ENCODE data around the gene SKIL.
A peak's percentile ranks its signal among the peaks of the same experiment; 100 is the strongest.
"Not testable (repeated sequence)": the region's sequence is repeated elsewhere in the genome, so short reads cannot be mapped to it uniquely, and the experiment has no call there.

SKIL gene, protein sequence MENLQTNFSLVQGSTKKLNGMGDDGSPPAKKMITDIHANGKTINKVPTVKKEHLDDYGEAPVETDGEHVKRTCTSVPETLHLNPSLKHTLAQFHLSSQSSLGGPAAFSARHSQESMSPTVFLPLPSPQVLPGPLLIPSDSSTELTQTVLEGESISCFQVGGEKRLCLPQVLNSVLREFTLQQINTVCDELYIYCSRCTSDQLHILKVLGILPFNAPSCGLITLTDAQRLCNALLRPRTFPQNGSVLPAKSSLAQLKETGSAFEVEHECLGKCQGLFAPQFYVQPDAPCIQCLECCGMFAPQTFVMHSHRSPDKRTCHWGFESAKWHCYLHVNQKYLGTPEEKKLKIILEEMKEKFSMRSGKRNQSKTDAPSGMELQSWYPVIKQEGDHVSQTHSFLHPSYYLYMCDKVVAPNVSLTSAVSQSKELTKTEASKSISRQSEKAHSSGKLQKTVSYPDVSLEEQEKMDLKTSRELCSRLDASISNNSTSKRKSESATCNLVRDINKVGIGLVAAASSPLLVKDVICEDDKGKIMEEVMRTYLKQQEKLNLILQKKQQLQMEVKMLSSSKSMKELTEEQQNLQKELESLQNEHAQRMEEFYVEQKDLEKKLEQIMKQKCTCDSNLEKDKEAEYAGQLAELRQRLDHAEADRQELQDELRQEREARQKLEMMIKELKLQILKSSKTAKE

DNA sequence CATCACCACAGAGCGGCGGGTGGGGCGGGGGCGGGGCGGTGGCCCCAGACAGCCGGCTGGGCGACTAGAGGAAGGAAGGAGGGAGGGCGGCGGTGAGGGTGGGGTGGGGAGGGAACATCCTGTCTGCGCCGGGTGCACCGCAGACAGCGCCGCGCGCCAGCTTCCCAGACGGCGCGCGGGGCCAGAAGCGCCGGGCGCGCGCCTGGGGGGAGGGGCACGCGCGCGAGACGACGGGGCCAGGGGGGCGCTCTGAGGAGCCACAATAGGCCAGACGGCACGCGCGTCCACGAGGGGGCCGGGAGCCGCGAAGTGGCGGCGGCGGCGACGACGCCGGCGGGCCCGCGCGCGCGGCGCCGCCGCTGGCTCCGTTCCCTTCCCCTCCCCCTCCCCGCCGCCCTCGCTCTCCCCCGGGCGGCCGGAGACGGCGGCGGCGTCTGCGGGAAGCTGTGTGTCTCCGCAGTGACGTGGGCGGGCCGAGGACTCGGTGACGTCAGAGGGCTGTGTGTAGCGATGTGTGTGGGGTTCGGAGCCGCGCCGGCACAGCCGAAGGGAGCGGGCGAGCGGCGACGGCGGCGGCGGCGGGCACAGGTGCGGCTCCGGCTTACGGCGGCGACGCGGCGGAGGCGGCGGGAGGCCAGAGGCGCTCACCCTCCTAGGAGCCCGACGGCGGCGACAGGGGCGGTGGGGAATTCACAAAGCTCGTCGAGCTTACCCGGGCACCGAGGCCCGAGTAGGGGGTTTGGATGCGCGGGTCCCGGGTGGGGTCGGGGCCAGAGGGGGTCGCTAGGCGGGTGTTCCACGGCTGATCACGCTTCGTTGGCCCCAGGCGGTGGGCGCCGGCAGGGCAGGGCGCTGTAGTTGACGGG is at the start of gene SKIL:
SKIL (plus strand) TSS at position 540 of the 866 bp plus-strand sequence. CDS start 2,617 bp downstream, outside the sequence.
- DNase-seq (ENCODE audit: low spot score), result peak; percentile 91

DNA sequence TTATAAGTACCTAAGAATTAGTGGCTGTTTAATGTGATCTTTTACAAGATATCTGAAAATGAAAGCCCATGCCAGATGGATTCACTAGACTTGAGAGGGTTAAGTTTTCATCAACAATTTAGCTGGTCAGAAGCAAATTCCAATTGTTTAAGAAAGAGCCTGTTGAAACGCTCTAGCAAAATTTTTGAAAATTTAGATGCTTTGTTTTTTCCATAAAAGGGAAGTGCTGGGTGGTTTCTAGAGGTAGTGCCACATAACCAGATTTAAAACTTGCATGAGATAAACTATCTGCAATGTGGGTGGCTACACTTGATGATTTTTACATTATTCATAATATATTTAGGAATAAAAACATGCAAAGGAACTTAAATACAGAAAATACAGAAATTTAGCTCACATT is 48.5 kb upstream of the SKIL start:
- DNase-seq (ENCODE audit: low spot score), result no peak

DNA sequence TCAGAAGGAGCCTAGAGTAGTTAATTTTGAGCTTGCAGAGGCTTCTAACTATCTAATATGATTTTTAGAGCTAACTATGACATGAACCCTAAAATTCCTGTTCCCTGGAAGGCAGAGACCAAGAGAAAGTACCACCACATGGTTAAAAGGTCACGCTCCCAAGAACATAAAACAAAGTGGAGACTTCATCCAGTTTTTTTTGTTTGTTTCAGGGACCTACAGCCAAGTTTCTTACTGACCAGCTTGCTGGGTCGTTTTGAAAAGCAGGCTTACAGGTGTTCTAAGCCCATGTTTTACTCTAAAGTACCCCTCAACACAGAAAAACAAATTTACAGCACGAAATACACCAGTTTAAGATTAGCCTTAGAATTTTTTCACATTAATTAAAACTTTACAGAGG is 39.6 kb upstream of the SKIL start:
- DNase-seq (ENCODE audit: low spot score), result no peak

DNA sequence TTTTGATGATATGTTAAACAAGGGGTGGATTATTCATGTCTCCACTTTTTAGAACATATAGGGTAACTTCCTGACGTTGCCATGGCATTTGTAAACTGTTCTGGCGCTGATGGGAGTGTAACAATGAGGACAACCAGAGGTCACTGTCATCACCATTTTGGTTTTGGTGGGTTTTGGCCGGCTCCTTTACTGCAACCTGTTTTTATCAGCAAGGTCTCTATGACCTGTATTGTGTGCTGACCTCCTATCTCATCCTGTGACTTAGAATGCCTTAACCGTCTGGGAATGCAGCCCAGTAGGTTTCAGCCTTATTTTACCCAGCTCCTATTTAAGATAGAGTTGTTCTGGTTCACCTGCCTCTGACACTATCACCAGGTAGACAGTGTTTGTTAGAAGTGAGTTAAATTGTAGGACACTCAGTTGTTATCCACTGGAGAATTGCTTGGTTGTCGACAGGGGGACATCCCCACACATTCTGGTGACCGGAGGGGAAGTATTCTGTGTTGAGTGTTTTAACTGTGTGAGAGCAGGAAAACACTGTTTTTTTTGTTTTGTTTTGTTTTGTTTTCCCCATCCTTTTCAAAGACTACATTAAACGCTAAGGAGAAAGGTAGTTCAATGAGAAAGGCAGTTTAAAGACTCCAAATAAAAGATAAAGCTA is 36.9 kb upstream of the SKIL start:
- no peak for DNase-seq (ENCODE audit: low spot score)

DNA sequence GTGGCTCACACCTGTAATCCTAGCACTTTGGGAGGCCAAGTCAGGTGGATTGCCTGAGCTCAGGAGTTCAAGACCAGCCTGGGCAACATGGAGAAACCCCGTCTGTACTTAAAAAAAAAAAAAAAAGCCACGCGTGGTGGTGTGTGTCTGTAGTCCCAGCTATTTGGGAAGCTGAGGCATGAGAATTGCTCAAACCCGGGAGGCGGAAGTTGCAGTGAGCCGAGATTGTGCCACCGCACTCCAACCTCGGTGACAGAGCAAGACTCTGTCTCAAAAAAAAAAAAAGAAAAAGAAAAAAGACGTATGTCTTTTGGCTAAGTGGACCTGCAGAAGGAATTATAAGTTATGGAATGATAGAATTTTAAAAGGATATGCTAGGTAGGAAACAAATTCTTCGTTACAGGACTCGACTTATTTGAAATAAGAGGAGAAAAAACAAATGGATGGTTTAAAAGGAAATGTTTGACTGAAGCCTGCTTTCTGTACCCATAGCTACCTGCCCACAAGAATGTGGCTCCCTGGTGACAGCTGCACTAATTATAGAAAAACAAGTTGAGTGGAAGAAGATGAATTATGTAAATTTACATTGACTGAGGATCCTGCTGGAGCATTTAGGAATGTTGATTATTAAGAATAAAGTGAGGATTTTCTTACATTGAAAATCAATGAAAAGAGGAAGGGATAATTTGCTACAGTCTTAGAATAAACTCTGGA is 36.0 kb upstream of the SKIL start:
- DNase-seq (ENCODE audit: low spot score), result no peak

DNA sequence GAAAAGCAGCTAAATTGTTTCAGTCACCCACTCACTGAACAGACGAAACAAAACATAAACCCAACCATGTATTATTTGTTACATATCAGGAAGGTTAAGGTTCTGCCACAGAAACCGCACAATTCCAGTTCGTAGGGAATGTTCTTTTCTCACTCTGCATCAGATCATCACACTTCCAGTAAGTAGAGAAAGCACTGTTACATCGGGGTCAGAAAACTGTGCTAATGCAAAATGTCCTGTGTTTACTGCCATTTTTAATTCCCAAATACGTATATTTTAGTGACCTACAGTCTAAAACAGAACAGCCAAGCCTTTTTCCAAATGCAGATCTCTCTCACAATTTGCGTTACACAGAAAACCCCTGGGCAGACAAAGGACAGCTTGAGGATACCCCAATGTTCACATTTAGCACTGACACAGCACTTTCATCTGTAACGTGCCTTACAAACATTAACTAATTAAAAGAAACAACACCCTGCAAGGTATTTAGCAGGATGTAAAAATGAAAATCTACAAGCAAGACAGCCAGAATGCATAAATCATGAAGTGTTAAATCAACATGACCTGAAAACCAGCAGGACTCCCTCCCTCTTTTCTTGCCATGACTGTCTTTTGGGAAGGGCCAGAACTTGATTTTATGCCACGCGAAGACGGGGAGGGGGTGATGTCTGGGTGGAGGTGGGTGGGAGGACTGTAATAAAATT is 34.8 kb upstream of the SKIL start:
- no peak for DNase-seq (ENCODE audit: low spot score)

DNA sequence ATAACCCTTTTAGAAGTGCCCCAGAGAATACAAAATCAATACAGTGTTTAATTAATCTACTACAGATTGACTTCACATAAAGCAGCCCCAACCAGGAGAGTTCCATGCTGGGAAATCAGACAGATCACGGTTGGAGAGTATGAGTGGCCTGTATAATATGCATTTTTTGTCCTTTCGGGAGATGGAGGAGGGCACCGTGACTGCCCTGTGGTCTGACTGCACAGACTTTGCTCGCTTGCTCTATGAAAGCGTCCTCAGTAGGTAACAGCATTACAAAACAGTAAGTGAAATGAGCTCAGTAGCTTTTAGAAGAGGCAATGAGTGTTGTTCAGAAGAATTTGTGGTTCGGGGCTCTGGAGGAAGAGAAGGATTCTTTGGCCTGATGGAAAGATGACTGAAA is 34.2 kb upstream of the SKIL start:
- DNase-seq (ENCODE audit: low spot score), result no peak

DNA sequence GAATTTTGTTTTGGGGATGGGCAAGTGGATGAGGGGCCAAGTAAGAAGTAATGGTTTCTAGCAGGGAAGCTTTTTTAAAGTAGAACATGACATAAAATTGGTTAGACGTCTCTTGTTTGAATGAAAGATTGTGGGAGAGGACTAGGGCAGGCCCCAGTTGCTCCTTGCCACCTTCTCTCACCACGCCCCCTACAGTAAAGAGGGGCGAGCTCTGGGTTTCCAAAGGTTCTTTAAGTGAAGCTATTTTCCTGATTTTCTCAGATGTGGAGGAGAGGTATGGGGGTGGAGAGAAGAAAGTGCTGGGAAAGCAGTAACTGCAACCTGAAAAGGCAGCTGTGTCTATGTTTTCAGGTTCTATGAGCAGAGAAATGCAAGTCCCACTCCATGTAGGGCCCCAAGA is 32.6 kb upstream of the SKIL start:
- no peak for DNase-seq (ENCODE audit: low spot score)

DNA sequence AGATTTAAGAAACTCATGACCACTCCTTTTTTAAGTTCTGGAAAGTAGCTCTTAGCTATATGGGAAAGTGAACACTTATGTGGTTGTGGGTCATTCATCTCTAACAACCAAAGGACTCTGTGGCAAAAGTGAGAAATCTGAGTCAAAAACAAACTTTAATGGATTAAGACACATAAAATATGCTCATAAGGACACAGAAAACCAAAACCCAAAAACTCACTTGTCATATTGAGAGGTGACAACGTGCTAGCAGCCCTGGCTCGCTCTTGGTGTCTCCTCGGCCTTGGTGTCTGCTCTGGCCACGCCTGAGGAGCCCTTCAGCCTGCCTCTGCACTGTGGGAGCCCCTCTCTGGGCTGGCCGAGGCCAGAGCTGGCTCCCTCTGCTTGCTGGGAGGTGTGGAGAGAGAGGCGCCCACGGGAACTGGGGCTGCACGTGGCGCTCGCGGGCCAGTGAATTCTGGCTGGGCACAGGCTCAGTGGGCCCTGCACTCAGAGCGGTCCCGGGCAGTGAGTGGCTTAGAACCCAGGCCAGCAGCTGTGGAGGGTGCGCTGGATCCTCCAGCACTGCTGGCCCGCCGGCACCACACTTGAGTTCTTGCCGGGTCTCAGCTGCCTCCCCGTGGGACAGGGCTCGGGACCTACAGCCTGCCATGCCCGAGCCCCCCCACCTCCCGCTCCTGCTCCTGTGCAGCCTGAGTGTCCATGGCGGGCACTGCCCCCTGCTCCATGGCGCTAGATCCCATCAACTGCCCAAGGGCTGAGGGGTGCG is 30.3 kb upstream of the SKIL start:
- DNase-seq (ENCODE audit: low spot score), result no peak

DNA sequence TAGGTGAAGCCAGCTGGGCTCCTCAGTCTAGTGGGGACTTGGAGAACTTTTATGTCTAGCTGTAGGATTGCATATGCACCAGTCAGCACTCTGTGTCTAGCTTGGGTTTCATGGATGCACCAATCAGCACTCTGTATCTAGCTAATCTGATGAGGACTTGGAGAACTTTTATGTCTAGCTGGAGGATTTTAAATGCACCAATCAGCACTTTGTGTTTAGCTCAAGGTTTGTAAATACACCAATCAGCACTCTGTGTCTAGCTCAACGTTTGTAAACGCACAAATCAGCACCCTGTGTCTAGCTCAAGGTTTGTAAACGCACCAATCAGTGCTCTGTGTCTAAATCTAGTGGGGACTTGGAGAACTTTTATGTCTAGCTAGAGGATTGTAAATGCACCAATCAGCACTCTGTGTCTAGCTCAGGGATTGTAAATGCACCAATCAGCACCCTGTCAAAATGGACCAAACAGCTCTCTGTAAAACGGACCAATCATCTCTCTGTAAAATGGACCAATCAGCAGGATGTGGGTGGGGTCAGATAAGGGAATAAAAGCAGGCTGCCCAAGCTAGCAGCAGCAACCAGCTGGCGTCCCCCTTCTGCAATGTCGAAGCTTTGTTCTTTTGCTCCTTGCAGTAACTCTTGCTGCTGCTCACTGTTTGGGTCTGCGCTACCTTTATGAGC is 29.5 kb upstream of the SKIL start:
- not testable (repeated sequence) for DNase-seq (ENCODE audit: low spot score)

DNA sequence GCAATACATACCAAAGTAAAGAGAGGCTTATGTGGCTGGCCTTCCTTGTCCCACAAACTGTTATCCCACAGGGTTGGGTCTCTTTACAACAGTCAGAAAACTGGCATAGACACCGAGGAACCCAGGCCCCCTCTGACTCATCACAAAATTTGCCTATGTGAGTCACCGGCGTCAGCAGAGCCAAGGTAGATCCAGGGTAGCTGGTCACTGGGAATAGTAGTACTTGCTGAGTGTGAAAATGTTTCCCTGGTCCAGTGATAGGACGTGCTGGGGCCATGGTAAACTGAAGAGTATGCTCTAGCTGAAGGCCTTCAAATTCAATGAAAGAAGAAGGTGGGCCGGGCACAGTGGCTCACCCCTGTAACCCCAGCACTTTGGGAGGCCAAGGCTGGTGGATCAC is 27.1 kb upstream of the SKIL start:
- no peak for DNase-seq (ENCODE audit: low spot score)

DNA sequence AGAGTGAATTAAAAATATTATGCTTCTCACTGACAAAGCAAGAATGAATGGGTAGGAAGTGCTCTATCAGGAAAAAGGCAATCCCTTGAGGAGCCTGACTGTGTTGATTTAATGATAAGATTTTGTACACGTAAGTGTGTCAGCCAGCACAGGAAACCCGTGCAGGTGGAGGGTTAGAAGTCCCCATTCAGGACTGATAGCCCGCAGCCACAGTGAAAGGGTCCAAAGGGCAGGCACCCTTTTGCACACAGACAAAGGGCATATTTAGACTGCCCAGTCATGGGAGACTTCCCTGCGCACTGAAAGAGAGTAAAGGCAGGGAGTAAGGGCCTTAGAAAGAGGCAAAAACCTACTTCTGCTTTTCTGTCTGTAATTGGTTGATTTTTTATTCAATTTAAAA is 26.4 kb upstream of the SKIL start:
- no peak for DNase-seq (ENCODE audit: low spot score)

DNA sequence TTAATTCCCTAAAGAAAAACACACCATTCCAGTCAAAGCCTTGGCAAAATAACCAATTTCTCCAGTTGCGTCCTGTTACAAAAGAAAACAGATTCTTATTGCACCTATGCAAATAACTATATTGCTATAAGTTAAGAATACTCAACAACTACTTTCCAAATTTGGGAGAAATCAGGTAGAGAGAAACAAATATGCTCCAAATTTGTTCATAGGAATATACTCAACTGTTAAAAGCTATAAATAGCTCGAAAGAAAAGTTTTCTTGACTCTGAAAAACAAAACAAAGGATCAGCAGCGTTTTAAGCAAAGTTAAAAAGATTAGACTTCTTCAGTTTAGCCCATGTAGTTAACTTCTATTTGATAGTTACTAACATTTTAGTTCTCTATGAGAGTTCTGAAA is 20.1 kb upstream of the SKIL start:
- DNase-seq (ENCODE audit: low spot score), result no peak

DNA sequence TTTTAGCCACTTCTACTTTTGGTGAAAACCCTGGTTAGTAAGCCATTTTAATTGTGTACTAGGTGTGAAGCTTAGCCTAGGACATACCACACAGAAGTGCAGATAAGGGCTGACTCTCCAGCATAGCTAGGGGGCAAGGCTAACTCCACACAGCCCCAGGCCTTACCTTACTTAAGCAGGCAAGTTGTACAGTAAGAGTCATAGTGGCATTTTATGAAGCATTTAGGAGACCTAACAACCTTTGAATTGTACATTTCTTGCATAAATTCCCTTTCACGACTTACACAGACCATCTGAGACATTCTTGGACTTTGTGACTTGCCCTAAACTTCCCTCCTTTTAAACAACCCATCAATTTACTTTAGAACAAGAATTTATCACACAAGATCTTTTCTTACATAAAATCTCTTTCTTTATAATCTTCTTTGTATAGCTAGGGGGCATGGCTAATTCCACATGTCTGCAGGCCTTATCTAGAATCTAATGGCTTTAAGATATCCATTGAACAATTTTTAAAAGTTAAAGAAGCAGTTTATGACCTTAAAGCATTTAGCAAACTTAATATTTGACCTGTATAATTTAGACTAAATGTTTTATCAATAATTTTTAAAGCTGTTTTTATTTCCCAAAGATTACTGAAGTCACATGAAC is 18.7 kb upstream of the SKIL start:
- DNase-seq (ENCODE audit: low spot score), result no peak

DNA sequence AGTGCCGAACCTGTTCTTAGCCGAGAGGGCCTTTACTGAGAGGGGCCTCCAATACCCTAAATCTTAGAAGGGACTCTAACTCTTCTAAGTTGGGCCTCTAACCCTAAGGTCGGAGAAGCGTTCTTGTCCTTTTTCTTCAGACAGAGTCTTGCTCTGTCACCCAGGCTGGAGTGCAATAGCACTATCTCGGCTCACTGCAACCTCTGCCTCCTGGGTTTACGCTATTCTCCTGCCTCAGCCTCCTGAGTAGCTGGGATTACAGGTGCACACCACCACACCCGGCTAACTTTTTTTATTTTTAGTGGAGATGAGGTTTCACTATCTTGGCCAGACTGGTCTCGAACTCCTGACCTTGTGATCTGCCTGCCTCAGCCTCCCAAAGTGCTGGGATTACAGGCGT is 15.2 kb upstream of the SKIL start:
- DNase-seq (ENCODE audit: low spot score), result not testable (repeated sequence)

DNA sequence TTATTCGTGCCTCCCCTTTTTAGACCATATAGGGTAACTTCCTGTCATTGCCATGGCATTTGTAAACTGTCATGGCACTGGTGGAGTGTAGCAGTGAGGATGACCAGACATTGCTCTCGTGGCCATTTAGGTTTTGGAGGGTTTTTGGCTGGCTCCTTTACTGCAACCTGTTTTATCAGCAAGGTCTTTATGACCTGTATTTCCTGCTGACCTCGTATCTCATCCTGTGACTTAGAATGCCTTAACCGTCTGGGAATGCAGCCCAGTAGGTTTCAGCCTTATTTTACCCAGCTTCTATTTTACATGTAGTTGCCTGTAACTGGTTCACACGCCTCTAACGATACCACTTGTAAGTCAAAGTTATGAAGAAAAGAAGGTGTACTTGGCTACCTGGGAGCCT is 13.7 kb upstream of the SKIL start:
- DNase-seq (ENCODE audit: low spot score), result not testable (repeated sequence)

DNA sequence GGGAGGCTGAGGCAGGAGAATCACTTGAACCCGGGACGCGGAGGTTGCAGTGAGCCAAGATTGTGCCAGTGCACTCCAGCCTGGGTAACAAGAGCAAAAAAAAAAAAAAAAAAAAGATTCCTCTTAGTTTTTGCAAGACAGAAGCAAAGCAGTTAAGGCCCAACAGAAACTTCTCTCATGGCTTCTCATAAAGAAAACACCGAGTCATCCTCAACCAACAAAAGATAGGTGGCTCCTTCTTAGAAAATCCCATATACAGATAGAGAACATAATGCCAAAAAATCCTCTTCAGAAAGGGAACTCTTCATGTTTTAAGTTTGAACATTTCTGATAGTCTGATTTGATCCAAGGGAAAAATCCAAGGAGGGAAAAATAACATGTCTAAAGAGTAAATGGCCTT is 12.5 kb upstream of the SKIL start:
- no peak for DNase-seq (ENCODE audit: low spot score)

DNA sequence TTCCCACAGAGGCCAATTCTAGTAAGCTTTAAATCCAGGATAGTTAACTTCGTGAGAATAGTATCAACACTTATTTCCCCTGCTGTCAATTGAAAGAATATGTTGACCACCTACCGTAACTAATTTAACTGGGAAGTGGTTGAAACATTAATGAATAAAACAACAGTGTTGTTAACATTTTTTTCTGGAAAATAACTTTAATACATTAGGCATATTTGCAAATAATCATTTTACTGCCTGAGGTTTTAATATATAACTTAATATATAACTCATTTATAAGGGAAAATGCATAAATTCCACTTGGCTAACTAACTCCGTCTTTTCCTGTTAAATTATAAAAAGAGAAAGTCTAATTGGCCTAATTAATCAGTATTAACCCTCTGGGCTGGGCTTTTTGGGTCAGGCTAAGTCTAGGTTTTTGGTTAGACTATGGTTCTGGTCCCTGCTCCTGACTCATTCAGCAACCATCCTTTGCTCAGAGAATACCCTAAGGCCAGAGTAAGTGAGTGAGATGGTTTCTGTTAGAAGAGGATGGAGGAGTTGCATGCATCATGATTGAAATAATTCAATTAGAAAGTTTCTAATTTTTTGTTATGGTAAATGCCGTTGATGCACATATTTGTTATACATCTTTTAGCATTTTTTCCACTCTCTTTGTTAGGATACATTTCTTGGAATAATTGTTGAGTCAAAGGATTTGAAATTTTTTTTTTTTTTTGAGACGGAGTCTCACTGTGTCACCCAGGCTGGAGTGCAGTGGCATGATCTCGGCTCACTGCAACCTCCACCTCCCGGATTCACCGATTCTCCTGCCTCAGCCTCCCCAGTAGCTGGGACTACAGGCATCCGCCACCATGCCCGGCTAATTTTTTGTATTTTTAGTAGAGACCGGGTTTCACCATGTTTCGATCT is 10.8 kb upstream of the SKIL start:
- no peak for DNase-seq (ENCODE audit: low spot score)
